Measurements from ENCODE around the gene TENM3.

The TENM3 gene

GRCh38 chr4:182449930-182450439, 206.8 kb downstream of the TENM3 start:
- peak overlapping the region; percentile 76 for H3K4me3 ChIP-seq (ENCODE audit: low read depth, low read length)
- no peak for TF ChIP-seq CTCF (IDR thresholded peaks at IDR 0.05; ENCODE audit: low read depth, low read length)

- no peak for TF ChIP-seq CTCF (IDR thresholded peaks at IDR 0.05; ENCODE audit: low read depth, low read length)
- no peak overlapping the region for H3K4me3 ChIP-seq (ENCODE audit: low read depth, low read length)
These were observed 208.2 kb downstream of the TENM3 start for GRCh38 chr4:182451441-182451840.

- TF ChIP-seq CTCF (IDR thresholded peaks at IDR 0.05; ENCODE audit: low read depth, low read length) = no peak
- no peak overlapping the region for H3K4me3 ChIP-seq (ENCODE audit: low read depth, low read length)
These were observed 210.6 kb downstream of the TENM3 start for GRCh38 chr4:182453830-182454229.

GRCh38 chr4:182454440-182455013, 211.3 kb downstream of the TENM3 start:
- H3K4me3 ChIP-seq (ENCODE audit: low read depth, low read length) = no peak overlapping the region

GRCh38 chr4:182465114-182465513, 221.9 kb downstream of the TENM3 start:
- no peak overlapping the region for H3K4me3 ChIP-seq (ENCODE audit: low read depth, low read length)
- no peak for TF ChIP-seq CTCF (IDR thresholded peaks at IDR 0.05; ENCODE audit: low read depth, low read length)

More at GRCh38 chr4:182454440-182455013, 211.3 kb downstream of the TENM3 start:
- no peak for TF ChIP-seq CTCF (IDR thresholded peaks at IDR 0.05; ENCODE audit: low read depth, low read length)

- TF ChIP-seq CTCF (IDR thresholded peaks at IDR 0.05; ENCODE audit: low read depth, low read length) = no peak
These were observed 222.8 kb downstream of the TENM3 start for GRCh38 chr4:182465979-182466378.

GRCh38 chr4:182470215-182470614, 227.0 kb downstream of the TENM3 start:
- TF ChIP-seq CTCF (IDR thresholded peaks at IDR 0.05; ENCODE audit: low read depth, low read length) = no peak
- H3K4me3 ChIP-seq (ENCODE audit: low read depth, low read length) = no peak overlapping the region

More at GRCh38 chr4:182465979-182466378, 222.8 kb downstream of the TENM3 start:
- H3K4me3 ChIP-seq (ENCODE audit: low read depth, low read length) = no peak overlapping the region
